ENCODE measurements around the gene NEAT1. TPM values are rescaled to one million over a fixed set of nuclear protein-coding genes. Genes with fewer than 3 reads are reported as not detected.

Gene NEAT1
- total and polyA plus RNA-seq, 2 of the 8 experiments (the other 6 are each of a cell fraction or from before 2014, with no cell fraction given), result 2.4 to 10.7 TPM

DNA sequence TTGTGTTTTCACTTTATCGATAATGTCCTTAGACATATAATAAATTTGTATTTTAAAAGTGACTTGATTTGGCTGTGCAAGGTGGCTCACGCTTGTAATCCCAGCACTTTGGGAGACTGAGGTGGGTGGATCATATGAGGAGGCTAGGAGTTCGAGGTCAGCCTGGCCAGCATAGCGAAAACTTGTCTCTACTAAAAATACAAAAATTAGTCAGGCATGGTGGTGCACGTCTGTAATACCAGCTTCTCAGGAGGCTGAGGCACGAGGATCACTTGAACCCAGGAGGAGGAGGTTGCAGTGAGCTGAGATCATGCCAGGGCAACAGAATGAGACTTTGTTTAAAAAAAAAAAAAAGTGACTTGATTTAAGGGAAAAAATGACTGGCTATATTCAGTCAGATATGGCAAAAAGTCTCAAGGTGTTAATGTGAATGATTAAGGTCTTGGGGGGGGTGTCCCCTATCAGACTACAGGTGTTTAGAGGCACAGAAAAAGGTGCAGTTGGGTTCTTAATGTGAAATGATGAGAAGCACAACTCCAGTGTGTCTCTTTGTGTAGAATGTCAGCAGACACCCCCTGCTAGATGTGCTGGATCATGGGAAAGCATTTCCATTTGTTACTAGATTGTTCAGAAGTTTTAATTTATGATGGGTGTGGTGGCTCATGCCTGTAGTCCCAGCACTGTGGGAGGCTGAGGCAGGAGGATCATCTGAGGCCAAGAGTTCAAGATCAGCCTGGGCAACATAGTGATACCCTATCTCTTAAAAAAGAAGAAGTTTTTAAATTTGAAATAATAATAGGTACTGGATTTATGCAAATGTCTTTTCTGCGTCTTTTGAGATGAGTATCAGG lies 17.0 kb downstream of the NEAT1 start (continued):
- TF ChIP-seq RBBP5 (IDR thresholded peaks at IDR 0.05; ENCODE audit: borderline replicate concordance, low read depth, low read length), result no peak
- no peak for TF ChIP-seq SIRT6 (IDR thresholded peaks at IDR 0.05; ENCODE audit: low read length)

All from H1 (cell line).